Diencephalon (tissue), 1 donor: ENCODE results near the gene PIAS1. TPM values are rescaled to one million over a fixed set of nuclear protein-coding genes. Genes with fewer than 3 reads are reported as not detected.

Source experiments
- total RNA-seq: library from RNA; depleted of rRNA; stranded (reverse); fragments of >200 nt; gene quantifications from one replicate; pipeline ENCODE4 v1.2.3, GENCODE V29; 2014

Gene PIAS1
- 23.8 TPM for total RNA-seq

DNA sequence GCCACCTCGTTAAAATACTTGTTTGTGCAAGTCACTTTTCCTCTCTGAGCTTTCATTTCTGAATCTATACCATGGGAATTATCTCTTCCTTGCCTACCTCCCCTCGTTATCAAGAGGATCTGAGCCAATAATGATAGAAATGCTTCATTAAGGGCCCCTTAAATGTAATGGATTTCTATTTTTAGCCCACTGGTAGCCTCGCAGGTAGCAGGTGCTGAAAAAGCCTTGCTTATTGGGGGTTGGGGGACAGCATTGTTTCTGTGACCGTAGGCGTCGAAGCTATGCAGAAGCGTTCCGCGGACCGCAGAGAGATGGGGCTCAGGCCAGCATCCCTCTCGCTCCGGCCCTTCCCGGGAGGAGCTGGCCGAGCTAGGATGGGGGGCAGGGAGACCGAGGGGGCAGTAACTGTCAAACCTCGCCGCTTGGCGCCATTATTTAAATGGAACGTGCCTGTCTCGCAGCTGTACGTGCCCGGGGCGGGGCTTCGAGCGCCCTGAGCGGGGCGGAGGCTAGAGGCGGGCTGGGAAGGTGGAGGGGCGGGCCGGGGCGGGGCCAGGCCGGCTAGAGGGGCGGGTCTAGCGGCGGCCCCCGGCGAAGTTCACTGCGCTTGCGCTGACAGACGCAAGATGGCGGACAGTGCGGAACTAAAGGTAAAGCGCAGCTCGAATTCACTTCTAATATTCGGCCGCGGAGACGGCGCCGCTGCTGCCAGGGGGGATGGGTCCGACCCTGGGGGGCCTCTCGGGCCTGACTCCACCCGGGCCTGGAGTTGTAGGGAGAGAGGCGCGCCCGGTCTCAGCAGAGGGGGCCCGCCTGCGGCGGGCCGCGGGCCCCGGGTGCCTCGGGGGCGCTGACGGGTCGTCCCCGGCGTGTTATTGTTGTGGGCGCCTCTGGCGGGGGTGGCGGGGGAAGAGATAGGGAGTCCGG is at the start of gene PIAS1:
Gene PIAS1 (plus strand): TSS at position 615 of the 927 bp plus-strand sequence. CDS start 12 bp downstream, at position 627.

DNA sequence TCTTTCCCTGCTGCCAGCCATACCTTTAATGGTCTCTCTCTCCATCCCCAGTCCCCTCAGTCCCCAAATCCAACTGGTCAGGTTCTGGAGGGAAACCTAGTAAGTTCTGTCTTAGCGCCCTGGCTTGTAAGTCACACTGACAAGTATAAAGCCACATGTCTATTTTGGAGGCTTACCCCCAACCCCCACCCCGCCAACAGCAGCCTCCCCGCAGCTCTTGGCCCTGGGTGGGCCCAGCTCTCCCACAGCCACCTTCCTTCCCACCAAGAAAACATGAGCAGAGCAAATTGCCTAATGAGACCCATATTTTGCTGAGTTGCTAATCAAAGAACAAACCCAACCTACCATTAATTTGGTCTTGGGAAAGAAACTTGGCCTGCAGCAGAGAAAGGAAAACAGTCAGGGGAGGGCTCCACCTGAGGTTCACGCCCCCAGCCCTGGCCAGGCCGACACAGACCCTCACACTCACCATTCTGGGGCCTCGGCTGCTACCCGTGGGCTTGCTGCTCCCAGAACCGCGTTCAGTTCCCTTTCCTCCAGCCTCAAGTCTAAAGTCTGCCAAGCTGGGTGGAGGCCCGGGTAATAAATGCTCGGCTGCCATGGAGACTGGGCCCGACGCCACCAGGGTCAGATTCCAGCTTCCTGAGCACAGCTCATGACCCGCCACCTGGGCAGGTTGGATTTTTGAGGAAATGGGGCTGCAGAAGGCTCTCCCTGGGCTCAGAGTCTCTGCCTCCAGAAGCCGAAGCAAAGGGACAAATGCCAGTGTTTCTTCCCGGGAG is 150.9 kb downstream of the PIAS1 start, which contains the start of gene CALML4:
Gene CALML4 (minus strand): TSS at position 557 of the 782 bp plus-strand sequence. CDS start 85 bp downstream, at position 472.

GRCh38 chr15:68229386-68230156 is 175.5 kb downstream of the PIAS1 start, which contains the start of gene CLN6:
Gene CLN6, minus strand, starts transcription at chr15:68229728. Its CDS starts 144 bp downstream, at chr15:68229584.

Other genes starting within 250 kb of the PIAS1 start
- gene SKOR1, start 228.8 kb upstream of the PIAS1 start, total RNA-seq, result 0.69 TPM
- gene RNU6-1, start 214.3 kb upstream of the PIAS1 start, total RNA-seq, result not detected
- 3.5 TPM for gene CALML4, start 151.0 kb downstream of the PIAS1 start, total RNA-seq
- 6.9 TPM for gene CLN6, start 175.4 kb downstream of the PIAS1 start, total RNA-seq
- gene FEM1B, start 223.4 kb downstream of the PIAS1 start, total RNA-seq, result 209 TPM